ENCODE measurements around the gene PODXL2. TPM values are rescaled to one million over a fixed set of nuclear protein-coding genes. Genes with fewer than 3 reads are reported as not detected.

Gene PODXL2
- total RNA-seq, 2 donors from 2014 or later, result 0.43 to 1.8 TPM

Other genes with a start within 250 kb of the PODXL2 start
- 10 to 100 TPM; 26.0 to 31.3 TPM for gene TPRA1, start 38.5 kb upstream of the PODXL2 start, total RNA-seq
- 100 to 1,000 TPM; 172 to 245 TPM for gene MCM2, start 30.8 kb upstream of the PODXL2 start, total RNA-seq
- 10 to 100 TPM; 12.2 to 27.6 TPM for gene ABTB1, start 43.8 kb downstream of the PODXL2 start, total RNA-seq
- gene MGLL, start 193.3 kb downstream of the PODXL2 start, total RNA-seq, result under 1 TPM; 0.14 to 0.29 TPM

Measured in activated naive CD4-positive, alpha-beta T cell treated with anti-CD3 and anti-CD28 coated beads, Interleukin-2, amount 50 U/mL, for 72 hours (primary cell).